GM18508 (cell line): Measurements from ENCODE around the gene RYR1.

Experiments used
- ATAC-seq: cut with Tn5 transposase; IDR thresholded peaks from one replicate; pipeline ENCODE4 v1.9.1; 2021; ENCODE audit warnings: moderate number of reproducible peaks; ENCODE audit not compliant: insufficient read depth, unreplicated experiment

The RYR1 gene

GRCh38 chr19:38528213-38528755, 94.8 kb downstream of the RYR1 start:
- ATAC-seq: no peak

- ATAC-seq: no peak
These were observed 95.4 kb downstream of the RYR1 start for GRCh38 chr19:38528931-38529330.

- no peak for ATAC-seq
These were observed 98.0 kb downstream of the RYR1 start for GRCh38 chr19:38531515-38531914.

- ATAC-seq: no peak
These were observed 99.4 kb downstream of the RYR1 start for GRCh38 chr19:38532939-38533338.

GRCh38 chr19:38534574-38534973, 101.1 kb downstream of the RYR1 start:
- ATAC-seq: no peak

- ATAC-seq: no peak
These were observed 101.7 kb downstream of the RYR1 start for GRCh38 chr19:38535212-38535611.

GRCh38 chr19:38537071-38537936, 103.8 kb downstream of the RYR1 start:
- no peak for ATAC-seq

DNA sequence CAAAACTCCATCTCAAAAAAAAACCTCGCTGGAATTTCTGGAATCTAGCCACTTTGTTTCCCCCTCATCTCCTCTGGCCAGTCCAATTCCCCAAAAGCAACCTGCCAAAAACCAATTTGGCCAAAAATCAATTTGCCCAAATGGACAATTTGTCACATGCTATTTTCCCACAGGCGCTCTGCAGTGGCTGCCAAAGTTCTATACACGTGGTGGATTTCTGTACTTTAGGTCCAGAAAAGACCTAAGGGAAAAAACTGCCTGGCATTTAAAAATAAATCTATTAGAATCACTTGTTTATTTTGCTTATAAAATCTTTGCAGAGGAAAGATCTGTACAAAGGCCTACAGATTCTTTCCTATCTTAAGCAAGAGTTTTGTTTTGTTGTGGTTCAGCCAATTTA, 104.9 kb downstream of the RYR1 start:
- no peak for ATAC-seq

DNA sequence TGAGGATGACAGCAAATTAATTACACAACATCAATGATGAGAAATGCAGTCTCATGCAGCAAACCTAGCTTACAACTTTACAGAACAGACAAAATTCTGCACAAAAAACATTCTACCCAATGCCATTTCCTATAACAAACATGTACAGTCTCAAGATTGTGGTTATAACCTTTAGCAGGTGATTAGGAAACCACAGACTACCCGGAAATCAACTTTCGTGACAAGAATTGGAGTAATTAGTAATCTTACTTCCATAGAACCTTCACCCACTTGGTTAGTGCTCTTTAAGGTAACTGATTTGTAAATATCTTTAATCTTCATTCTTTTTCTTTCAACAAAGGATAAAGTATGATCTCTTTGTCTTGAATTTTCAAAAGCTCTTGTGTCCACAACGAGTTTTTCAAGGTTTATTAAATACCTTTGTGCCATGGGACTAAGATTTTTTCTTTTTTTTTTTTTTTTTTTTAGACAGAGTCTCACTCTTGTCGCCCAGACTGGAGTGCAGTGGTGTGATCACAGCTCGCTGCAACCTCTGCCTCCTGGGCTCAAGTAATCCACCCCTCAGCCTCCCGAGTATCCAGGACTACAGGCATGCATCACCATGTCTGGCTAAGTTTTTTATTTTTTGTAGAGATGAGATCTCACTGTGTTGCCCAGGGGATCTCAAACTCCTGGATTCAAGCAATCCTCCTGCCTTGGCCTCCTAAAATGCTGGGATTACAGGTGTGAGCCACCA, 105.5 kb downstream of the RYR1 start:
- ATAC-seq: no peak

DNA sequence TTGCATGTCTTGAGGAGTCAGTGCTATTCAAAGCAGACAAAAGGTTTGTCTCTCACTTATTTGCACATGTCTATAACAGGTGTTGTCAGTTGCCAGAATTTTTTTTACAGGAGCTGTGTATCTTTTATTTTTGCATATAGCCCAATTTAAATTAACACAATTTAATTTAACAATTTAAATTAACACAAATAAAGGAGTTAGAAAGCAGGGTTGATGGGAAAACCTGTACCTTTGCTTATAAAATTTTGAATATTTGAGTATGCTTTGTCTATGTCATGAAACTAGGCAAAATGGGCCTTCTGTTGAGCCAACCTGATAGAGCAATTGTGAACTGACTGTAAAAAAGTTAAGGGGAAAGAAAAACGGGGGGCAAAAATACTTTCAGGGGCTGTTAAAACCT, 106.3 kb downstream of the RYR1 start:
- no peak for ATAC-seq

DNA sequence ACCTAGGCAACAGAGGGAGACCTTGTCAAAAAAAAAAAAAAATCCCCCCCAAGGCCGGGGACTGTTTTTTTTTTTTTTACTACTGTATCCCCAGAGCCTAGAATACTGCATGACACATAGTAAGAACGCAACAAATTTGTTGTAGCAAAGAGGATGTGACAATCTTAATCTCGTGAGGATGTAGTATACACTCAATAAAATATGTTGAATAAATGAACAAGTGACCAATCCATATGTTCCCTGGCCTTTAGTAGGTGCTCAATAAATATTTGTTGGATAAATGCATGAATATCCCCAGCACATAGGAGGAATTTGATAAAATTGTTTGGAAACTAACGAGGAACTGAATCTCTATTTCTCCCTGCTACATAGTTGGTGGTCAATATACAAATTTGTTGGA, 108.5 kb downstream of the RYR1 start:
- no peak for ATAC-seq

GRCh38 chr19:38543286-38543806, 109.9 kb downstream of the RYR1 start:
- no peak for ATAC-seq

DNA sequence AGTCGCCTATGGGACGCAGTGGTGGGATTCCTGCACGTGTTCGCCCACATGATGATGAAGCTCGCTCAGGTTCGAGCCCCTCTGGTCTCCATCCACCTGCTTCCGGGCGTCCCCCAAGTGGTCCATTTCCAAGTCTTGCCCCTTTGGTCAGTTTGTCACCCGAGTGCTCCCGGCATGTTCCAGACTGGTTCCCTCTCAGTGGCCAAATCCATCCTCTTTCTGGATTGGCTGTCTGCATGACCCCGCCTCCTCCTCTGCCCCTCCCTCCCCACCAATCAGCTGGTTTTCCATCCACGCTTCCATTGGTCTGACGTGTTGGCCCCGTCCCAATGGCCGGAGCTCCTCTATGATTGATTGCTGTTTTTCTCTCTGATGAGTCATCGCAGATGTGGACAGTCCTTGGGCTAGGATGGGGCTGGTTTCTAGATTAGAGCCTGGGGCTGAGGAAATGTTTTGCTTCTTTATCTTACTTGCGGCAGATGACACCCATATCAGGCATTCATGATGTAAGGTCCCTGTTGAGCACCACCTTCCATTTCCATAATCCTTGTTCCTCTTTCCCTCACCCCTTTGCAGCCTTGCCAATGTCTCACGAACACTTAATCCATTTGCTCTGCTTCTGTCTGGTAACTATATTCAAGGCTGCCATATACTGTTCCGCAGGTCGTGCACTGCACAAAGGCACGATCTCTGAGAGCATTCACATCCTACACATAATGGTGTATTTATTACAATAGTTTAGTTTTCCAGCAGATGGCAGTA, 110.5 kb downstream of the RYR1 start:
- no peak for ATAC-seq

GRCh38 chr19:38544569-38545315, 111.3 kb downstream of the RYR1 start:
- no peak for ATAC-seq

GRCh38 chr19:38545596-38545995, 112.1 kb downstream of the RYR1 start:
- no peak for ATAC-seq

DNA sequence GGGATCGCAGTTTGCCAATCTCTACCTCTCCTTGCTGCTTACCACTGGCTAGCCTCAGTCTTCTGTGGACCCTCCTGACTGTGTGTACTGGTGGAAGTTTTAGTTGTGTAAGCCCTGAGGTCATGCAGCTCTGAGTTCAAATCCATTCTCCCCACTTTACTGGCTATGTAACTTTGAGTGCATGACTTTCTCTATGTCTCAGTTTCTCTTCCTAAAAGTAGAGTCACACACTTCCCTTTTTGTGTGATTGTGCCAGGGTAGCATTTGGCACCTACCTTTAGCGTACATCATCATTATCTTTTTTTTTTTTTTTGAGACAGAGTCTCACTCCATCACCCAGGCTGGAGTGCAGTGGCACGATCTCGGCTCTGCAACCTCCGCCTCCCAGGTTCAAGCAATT, 113.9 kb downstream of the RYR1 start:
- no peak for ATAC-seq

- ATAC-seq: no peak
These were observed 115.6 kb downstream of the RYR1 start for GRCh38 chr19:38549061-38549460.

- ATAC-seq: no peak
These were observed 116.5 kb downstream of the RYR1 start for GRCh38 chr19:38549942-38550341.

DNA sequence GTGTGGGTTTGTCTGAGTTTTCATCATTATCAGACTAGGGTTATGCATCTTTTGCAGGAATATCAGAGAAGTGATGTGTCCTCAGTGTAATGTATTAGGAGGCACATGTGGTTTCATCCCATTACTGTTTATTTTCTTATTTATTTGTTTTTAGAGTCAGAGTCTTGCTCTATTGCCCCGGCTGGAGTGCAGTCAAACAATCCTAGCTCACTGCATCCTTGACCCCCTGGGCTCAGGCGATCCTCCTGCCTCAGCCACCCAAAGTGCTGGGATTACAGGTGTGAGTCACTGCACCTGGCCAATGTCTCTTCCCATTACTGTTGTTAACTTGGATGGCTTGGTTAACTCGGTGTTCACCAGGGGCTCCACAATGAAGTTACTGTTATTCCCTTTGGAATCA, 116.9 kb downstream of the RYR1 start:
- no peak for ATAC-seq

GRCh38 chr19:38551450-38551813, 117.9 kb downstream of the RYR1 start:
- no peak for ATAC-seq
